Panc1 (cell line): ENCODE measurements around the gene CYB5A.

ENCODE experiments used
- POLR2AphosphoS5 ChIP-seq: IDR thresholded peaks from 2 replicates; pipeline ENCODE4 v1.6.1; 2012; ENCODE audit warnings: mild to moderate bottlenecking, low read depth, low read length, moderate library complexity
- SIN3A ChIP-seq: IDR thresholded peaks from 2 replicates; pipeline ENCODE4 v1.6.1; 2012; ENCODE audit warnings: low read depth, mild to moderate bottlenecking, low read length, moderate library complexity, borderline replicate concordance; ENCODE audit not compliant: insufficient read depth
- TCF7L2 ChIP-seq: IDR thresholded peaks from 2 replicates; pipeline ENCODE4 v1.6.1; 2011; ENCODE audit warnings: mild to moderate bottlenecking, low read depth, low read length, inconsistent platforms
- TF ChIP-seq, protein P1 (sequence below): fragments of 450-650 bp; IDR thresholded peaks from 2 replicates; pipeline ENCODE4 v1.5.1; 2017; ENCODE audit warnings: mild to moderate bottlenecking
- TF ChIP-seq, protein P2 (sequence below), 2 experiments: IDR thresholded peaks; 2 replicates each; pipeline ENCODE4 v1.6.1; 2011 to 2012; ENCODE audit warnings: low read depth in 2 of 2, control low read depth in 1 of 2, low read length in 1 of 2, mild to moderate bottlenecking in 1 of 2, moderate library complexity in 1 of 2; ENCODE audit not compliant: insufficient read depth in 1 of 2

DNA sequence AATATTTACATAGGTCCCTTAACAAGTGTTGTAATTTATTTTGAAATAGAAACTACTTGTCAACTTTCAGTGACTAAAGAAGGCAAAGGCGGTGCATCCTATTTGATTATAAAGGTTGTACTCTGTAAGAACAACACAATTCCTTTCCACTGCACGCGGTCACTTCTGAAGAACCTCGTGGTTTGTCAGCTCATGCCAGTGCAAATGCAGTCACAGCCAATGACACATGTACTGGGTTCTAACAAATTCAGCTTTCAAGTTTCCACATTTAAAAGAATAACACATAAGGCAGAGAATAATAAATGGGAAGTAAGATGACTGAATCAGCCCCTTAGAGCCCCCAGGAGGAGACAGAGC lies 39.7 kb downstream of the CYB5A start:
- TF ChIP-seq, protein P1, sequence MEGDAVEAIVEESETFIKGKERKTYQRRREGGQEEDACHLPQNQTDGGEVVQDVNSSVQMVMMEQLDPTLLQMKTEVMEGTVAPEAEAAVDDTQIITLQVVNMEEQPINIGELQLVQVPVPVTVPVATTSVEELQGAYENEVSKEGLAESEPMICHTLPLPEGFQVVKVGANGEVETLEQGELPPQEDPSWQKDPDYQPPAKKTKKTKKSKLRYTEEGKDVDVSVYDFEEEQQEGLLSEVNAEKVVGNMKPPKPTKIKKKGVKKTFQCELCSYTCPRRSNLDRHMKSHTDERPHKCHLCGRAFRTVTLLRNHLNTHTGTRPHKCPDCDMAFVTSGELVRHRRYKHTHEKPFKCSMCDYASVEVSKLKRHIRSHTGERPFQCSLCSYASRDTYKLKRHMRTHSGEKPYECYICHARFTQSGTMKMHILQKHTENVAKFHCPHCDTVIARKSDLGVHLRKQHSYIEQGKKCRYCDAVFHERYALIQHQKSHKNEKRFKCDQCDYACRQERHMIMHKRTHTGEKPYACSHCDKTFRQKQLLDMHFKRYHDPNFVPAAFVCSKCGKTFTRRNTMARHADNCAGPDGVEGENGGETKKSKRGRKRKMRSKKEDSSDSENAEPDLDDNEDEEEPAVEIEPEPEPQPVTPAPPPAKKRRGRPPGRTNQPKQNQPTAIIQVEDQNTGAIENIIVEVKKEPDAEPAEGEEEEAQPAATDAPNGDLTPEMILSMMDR, result no peak
- TF ChIP-seq, protein P2, sequence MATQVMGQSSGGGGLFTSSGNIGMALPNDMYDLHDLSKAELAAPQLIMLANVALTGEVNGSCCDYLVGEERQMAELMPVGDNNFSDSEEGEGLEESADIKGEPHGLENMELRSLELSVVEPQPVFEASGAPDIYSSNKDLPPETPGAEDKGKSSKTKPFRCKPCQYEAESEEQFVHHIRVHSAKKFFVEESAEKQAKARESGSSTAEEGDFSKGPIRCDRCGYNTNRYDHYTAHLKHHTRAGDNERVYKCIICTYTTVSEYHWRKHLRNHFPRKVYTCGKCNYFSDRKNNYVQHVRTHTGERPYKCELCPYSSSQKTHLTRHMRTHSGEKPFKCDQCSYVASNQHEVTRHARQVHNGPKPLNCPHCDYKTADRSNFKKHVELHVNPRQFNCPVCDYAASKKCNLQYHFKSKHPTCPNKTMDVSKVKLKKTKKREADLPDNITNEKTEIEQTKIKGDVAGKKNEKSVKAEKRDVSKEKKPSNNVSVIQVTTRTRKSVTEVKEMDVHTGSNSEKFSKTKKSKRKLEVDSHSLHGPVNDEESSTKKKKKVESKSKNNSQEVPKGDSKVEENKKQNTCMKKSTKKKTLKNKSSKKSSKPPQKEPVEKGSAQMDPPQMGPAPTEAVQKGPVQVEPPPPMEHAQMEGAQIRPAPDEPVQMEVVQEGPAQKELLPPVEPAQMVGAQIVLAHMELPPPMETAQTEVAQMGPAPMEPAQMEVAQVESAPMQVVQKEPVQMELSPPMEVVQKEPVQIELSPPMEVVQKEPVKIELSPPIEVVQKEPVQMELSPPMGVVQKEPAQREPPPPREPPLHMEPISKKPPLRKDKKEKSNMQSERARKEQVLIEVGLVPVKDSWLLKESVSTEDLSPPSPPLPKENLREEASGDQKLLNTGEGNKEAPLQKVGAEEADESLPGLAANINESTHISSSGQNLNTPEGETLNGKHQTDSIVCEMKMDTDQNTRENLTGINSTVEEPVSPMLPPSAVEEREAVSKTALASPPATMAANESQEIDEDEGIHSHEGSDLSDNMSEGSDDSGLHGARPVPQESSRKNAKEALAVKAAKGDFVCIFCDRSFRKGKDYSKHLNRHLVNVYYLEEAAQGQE (IDR thresholded peaks at IDR 0.05; ENCODE audit: insufficient read depth in 1 of 2, low read depth in 2 of 2, low read length in 1 of 2), result no peak
- TF ChIP-seq TCF7L2 (no peak), POLR2AphosphoS5 (no peak), SIN3A (no peak)
